Vagina (tissue), 2 donors: Measurements from ENCODE around the gene AP4M1. TPM values are rescaled to one million over a fixed set of nuclear protein-coding genes. Genes with fewer than 3 reads are reported as not detected.
A peak's percentile ranks its signal among the peaks of the same experiment; 100 is the strongest.
"Not testable (repeated sequence)": the region's sequence is repeated elsewhere in the genome, so short reads cannot be mapped to it uniquely, and the experiment has no call there.

Source experiments
- DNase-seq, 2 donors: peaks; one replicate each; pipeline ENCODE4 v3.0.0-alpha.2; 2017; ENCODE audit errors: extremely low spot score in 2 of 2
- H3K27ac ChIP-seq: fragments of 200-600 bp; sonication (generic); one replicate; pipeline ENCODE4 v1.5.1; 2019
- H3K27me3 ChIP-seq: fragments of 200-600 bp; sonication (generic); one replicate; pipeline ENCODE4 v1.5.1; 2019
- H3K36me3 ChIP-seq, 2 donors: fragments of 200-600 bp; sonication (generic); one replicate each; pipeline ENCODE4 v1.5.1; 2017 to 2019
- H3K4me1 ChIP-seq: fragments of 200-600 bp; sonication (generic); one replicate; pipeline ENCODE4 v1.5.1; 2019
- H3K4me3 ChIP-seq, 2 donors: fragments of 200-600 bp; sonication (generic); 1 replicate in 1 of 2; 2 replicates in 1 of 2; pipeline ENCODE4 v1.5.1; 2016 to 2019
- H3K9me3 ChIP-seq: fragments of 200-600 bp; sonication (generic); one replicate; pipeline ENCODE4 v1.5.1; 2019
- POLR2A ChIP-seq, 2 donors: fragments of 450-650 bp; IDR thresholded peaks; one replicate each; pipeline ENCODE4 v1.6.1; 2017; ENCODE audit warnings: antibody characterized with exemption in 2 of 2, mild to moderate bottlenecking in 2 of 2, moderate library complexity in 2 of 2
- POLR2AphosphoS5 ChIP-seq, 2 donors: sonication (generic); formaldehyde crosslinking; IDR thresholded peaks; one replicate each; pipeline ENCODE4 v1.9.0; 2017; ENCODE audit warnings: antibody characterized with exemption in 2 of 2, mild to moderate bottlenecking in 2 of 2, low read depth in 1 of 2; ENCODE audit not compliant: insufficient read depth in 1 of 2
- intact Hi-C: fragments of 100-400 bp; cut with DNase I; formaldehyde crosslinking; loops from one replicate; pipeline ENCODE4 v1.15.1; 2023
- total RNA-seq: library from RNA; depleted of rRNA; stranded (reverse); fragments of >200 nt; gene quantifications from one replicate; pipeline ENCODE4 v1.2.3, GENCODE V29; 2016
- TF ChIP-seq, protein P1 (sequence below), 3 experiments: fragments of 450-650 bp in 2 of 3; fragments of 200-600 bp in 1 of 3; sonication (generic) in 1 of 3; IDR thresholded peaks; one replicate each; pipeline ENCODE4 v1.5.1; 2017 to 2019; ENCODE audit warnings: antibody characterized with exemption in 3 of 3, mild to moderate bottlenecking in 2 of 3, moderate library complexity in 2 of 3

Gene AP4M1
- total RNA-seq, 1 donor from 2014 or later = 26.3 TPM

DNA sequence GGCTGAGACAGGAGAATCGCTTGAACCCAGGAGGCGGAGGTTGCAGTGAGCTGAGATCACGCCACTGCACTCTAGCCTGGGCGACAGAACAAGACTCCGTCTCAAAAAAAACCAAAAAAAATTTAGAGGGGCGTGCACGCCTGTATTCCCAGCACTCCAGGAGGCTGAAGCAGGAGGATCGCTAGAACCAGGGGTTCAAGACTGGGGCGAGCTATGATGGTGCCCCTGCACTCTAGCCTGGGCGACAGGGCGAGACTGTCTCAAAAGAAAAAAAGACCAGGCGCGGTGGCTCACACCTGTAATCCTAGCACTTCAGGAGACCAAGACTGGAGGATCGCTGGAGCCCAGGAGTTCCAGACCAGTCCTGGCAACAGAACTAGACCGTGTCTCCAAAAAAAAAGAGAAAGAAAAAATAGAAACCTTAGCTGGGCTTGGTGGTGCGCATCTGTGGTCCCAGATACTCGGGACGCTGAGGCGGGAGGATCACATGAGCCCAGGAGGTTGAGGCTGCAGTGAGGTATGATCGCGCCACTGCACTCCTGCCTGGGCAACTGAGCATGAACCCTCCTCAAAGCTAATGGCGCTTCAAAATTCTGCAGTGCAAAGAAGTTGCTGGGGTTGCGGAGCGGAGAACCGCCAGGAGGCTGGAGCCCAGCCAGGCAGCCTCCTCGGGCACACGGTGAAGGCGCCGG lies 24.9 kb downstream of the AP4M1 start:
- DNase-seq = no peak
- intact Hi-C loops = no loop called here
- H3K4me3 ChIP-seq = peak overlapping the region; percentile 86 to 92
- H3K27ac ChIP-seq = peak overlapping the region; percentile 96
- no peaks in the 10 kb centered on the region for H3K27me3 ChIP-seq
- no peaks in the 10 kb centered on the region for H3K36me3 ChIP-seq
- peaks cover 39% of the 10 kb centered on the region for H3K4me1 ChIP-seq
- TF ChIP-seq, protein P1, sequence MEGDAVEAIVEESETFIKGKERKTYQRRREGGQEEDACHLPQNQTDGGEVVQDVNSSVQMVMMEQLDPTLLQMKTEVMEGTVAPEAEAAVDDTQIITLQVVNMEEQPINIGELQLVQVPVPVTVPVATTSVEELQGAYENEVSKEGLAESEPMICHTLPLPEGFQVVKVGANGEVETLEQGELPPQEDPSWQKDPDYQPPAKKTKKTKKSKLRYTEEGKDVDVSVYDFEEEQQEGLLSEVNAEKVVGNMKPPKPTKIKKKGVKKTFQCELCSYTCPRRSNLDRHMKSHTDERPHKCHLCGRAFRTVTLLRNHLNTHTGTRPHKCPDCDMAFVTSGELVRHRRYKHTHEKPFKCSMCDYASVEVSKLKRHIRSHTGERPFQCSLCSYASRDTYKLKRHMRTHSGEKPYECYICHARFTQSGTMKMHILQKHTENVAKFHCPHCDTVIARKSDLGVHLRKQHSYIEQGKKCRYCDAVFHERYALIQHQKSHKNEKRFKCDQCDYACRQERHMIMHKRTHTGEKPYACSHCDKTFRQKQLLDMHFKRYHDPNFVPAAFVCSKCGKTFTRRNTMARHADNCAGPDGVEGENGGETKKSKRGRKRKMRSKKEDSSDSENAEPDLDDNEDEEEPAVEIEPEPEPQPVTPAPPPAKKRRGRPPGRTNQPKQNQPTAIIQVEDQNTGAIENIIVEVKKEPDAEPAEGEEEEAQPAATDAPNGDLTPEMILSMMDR (IDR thresholded peaks at IDR 0.05) = no peak
- no peak for TF ChIP-seq POLR2A (IDR thresholded peaks at IDR 0.05)
- no peak for TF ChIP-seq POLR2AphosphoS5 (IDR thresholded peaks at IDR 0.05; ENCODE audit: insufficient read depth in 1 of 2, low read depth in 1 of 2)
- H3K9me3 ChIP-seq = no peaks in the 10 kb centered on the region

DNA sequence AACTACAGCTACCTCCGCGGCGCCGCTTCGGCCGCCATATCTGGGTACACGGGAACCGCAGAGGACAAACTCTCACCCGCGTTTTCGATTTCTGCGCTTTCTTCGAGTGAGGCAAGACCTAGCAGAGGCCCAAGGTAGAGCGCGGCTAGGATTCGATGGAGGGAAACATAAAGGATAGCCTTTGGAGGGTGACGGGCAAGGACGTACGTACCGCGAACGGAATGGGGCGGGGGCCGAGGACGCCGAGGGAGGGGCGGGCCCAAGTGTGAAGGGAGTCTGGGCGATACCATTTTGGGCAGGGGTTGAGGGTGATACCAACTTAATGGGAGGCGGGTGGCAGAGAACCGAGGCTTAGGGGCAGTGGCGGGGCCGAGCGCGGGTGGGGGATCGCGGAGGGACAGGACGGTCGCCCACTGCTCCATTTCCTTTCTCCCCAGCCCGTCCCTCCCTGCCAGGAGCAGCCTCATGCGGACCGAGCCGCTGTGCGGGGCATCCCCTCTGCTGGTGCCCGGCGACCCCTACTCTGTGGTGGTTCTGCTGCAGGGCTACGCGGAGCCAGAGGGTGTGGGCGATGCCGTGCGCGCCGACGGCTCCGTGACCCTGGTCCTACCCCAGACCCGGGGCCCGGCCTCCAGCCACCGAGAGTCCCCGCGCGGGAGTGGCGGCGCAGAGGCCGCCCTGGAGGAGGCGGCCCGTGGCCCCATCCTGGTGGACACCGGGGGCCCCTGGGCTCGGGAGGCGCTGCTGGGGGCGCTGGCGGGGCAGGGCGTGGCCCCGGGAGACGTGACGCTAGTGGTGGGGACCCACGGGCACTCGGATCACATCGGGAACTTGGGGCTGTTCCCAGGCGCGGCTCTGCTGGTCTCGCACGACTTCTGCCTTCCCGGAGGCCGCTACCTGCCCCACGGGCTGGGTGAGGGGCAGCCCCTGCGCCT lies 25.8 kb downstream of the AP4M1 start, which contains the start of gene MBLAC1:
MBLAC1 (plus strand) TSS at position 37 of the 935 bp plus-strand sequence; CDS start at position 466, 429 bp downstream.
- H3K27me3 ChIP-seq = no peaks in the 10 kb centered on the region
- intact Hi-C loops = no loop called here
- DNase-seq = no peak
- peak within 1 kb of the TSS; percentile 86 to 92 for H3K4me3 ChIP-seq
- H3K9me3 ChIP-seq = no peaks in the 10 kb centered on the region
- no peaks in the 10 kb centered on the region for H3K36me3 ChIP-seq
- TF ChIP-seq POLR2A (IDR thresholded peaks at IDR 0.05) = no peak
- TF ChIP-seq, protein P1 (IDR thresholded peaks at IDR 0.05) = no peak
- peak; percentile 62 to 86 for TF ChIP-seq POLR2AphosphoS5 (IDR thresholded peaks at IDR 0.05; ENCODE audit: insufficient read depth in 1 of 2, low read depth in 1 of 2)
- H3K4me1 ChIP-seq = peaks cover 41% of the 10 kb centered on the region
- H3K27ac ChIP-seq = peak within 1 kb of the TSS; percentile 96

DNA sequence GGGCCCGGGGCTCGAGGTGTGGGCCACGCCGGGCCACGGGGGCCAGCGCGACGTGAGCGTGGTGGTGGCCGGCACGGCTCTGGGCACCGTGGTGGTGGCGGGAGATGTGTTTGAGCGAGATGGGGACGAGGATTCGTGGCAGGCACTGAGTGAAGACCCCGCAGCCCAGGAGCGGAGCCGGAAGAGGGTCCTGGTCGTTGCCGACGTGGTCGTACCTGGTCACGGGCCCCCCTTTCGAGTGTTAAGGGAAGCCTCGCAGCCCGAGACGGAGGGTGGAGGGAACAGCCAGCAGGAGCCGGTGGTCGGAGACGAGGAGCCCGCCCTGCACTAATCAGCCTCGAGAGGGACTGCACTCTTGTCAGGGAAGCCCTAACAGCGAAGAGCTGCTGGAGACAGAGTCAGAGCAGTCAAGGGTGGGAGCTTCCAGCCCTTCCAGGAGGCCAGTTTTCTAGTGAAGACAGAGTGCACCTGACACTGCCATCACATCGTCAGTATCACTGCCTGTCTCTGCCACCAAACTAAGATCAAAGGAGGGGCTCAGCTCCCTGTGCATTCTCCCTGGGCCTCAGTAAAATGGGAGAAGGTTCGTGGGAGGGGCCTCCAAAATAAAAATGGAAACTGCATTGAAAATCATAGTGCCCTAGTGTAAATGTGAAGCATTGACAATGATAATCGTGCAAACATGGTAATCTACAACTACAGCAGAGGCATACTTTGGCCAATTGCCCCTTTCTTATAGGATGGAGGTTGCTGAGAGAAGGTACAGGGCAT lies 26.6 kb downstream of the AP4M1 start:
- intact Hi-C loops = no loop called here
- TF ChIP-seq POLR2A (IDR thresholded peaks at IDR 0.05) (no peak), POLR2AphosphoS5 (IDR thresholded peaks at IDR 0.05; ENCODE audit: insufficient read depth in 1 of 2, low read depth in 1 of 2) (no peak)
- TF ChIP-seq, protein P1 (IDR thresholded peaks at IDR 0.05) = no peak

DNA sequence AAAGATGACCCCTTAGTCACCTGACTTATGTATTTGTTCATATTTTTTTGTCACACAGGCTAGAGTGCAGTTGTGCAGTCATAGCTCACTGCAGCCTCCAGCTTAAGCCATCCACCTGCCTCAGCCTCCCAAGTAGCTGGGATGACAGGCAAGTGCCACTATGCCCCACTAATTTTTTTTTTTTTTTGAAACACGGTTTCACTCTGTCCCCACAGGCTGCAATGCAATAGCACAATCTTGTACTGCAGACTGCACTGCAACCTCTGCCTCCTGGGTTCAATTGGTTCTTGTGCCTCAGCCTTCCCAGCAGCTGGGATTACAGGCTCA lies 27.2 kb downstream of the AP4M1 start:
- Histone ChIP-seq H3K4me1 (peaks cover 41% of the 10 kb centered on the region), H3K27ac (peak overlapping the region; percentile 96), H3K4me3 (peak overlapping the region in 1 of 2 donors; percentile 86), H3K27me3 (no peaks in the 10 kb centered on the region), H3K36me3 (no peaks in the 10 kb centered on the region), H3K9me3 (no peaks in the 10 kb centered on the region)
- intact Hi-C loops = no loop called here
- DNase-seq = no peak
- TF ChIP-seq, protein P1 (IDR thresholded peaks at IDR 0.05) = no peak
- no peak for TF ChIP-seq POLR2AphosphoS5 (IDR thresholded peaks at IDR 0.05; ENCODE audit: insufficient read depth in 1 of 2, low read depth in 1 of 2)
- TF ChIP-seq POLR2A (IDR thresholded peaks at IDR 0.05) = no peak

More for the DNA sequence above, 26.6 kb downstream of the AP4M1 start:
- H3K36me3 ChIP-seq = no peaks in the 10 kb centered on the region
- no peaks in the 10 kb centered on the region for H3K9me3 ChIP-seq
- peak overlapping the region; percentile 96 for H3K27ac ChIP-seq
- peaks cover 41% of the 10 kb centered on the region for H3K4me1 ChIP-seq
- no peak for DNase-seq
- H3K4me3 ChIP-seq = peak overlapping the region; percentile 86 to 92
- no peaks in the 10 kb centered on the region for H3K27me3 ChIP-seq

DNA sequence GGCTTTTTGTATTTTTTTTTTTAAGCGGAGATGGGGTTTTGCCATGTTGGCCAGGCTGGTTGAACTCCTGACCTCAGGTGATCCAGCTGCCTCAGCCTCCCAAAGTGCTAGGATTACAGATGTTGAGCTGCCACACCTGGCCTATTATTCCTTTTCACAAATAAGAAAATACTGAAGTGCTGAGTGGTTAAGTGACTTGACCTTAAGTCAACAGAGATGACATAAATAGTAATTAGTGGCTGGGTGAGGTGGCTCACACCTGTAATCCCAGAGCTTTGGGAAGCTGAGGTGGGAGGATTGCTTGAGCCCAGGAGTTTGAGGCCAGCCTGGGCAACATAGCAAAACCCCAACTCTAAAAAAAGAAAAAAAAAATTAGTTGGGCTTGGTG lies 28.8 kb downstream of the AP4M1 start:
- not testable (repeated sequence) for H3K9me3 ChIP-seq, H3K36me3 ChIP-seq, H3K27me3 ChIP-seq, H3K4me3 ChIP-seq, H3K27ac ChIP-seq, DNase-seq
- H3K4me1 ChIP-seq = peaks cover 34% of the 10 kb centered on the region
- intact Hi-C loops = loop anchor here (10.0 kb wide), 1 partner anchor 85 kb away; the partner anchor contains the start of gene PVRIG
